Measurements from ENCODE around the gene ATG2B.

DNA sequence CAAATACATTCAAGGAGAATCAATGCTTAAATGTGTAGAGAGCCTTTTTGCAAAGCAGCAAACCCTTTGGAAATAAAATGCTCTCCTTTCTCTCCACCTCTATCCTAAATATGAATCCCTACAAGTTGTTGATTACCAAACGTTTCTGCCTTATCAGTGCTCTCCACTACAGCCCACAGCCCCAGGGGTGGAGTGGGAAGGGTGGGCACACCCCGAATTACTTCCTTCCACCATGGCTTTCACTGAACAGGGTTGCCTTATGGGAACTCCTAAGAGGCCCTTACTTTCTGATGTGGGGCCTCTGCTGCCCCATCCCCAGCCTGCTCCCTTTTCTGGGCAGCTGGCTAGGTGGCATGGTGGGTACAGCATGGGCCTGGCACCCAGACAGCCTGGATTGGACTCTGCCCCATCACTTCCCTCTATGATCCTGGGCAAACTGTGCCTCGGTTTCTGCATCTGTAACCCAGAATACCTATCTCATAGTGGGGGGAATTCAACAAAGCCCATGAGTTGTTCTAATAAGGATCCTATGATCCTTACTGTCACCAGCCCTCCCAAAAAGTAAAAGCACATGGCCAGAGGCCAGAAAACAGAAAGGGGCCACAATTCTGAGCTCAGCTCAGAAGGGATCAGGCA lies 44.9 kb upstream of the ATG2B start:
- no peak for TF ChIP-seq CTCF (IDR thresholded peaks at IDR 0.05; ENCODE audit: poor library complexity)
- no peak for TF ChIP-seq EZH2 (IDR thresholded peaks at IDR 0.05; ENCODE audit: borderline replicate concordance)
- no peak for TF ChIP-seq EZH2phosphoT487 (IDR thresholded peaks at IDR 0.05; ENCODE audit: low read depth, severe bottlenecking, unreplicated experiment)

Measured in hepatocyte (in vitro differentiated cells).